CD8-positive, alpha-beta memory T cell (primary cell): ENCODE results near the gene KRTAP10-7. TPM values are rescaled to one million over a fixed set of nuclear protein-coding genes. Genes with fewer than 3 reads are reported as not detected.
"Not testable (repeated sequence)": the region's sequence is repeated elsewhere in the genome, so short reads cannot be mapped to it uniquely, and the experiment has no call there.

Experiments
- CTCF ChIA-PET: fragments of 350-600 bp; sonication (Branson Sonifier 250); formaldehyde crosslinking; loops from one replicate; lab custom pipeline; 2021; ENCODE audit warnings: antibody characterized with exemption; lab: Charles Lee
- POLR2A ChIA-PET: fragments of 350-600 bp; sonication (Branson Sonifier 250); formaldehyde crosslinking; loops from one replicate; lab custom pipeline; 2021; ENCODE audit warnings: antibody characterized with exemption; lab: Charles Lee
- DNase-seq, 5 donors: peaks; one replicate each; pipeline versions ENCODE4 v3.0.0 to v3.0.0-alpha.2; 2020 to 2022; ENCODE audit warnings: mixed read lengths in 1 of 5
- H3K27ac ChIP-seq: one replicate; pipeline ENCODE4 v1.7.0; 2013; ENCODE audit warnings: low read depth, mild to moderate bottlenecking, low read length, moderate library complexity
- H3K27me3 ChIP-seq: 2 replicates; pipeline ENCODE4 v1.7.0; 2013; ENCODE audit warnings: low read length, mild to moderate bottlenecking; ENCODE audit not compliant: insufficient read depth, poor library complexity, severe bottlenecking
- H3K36me3 ChIP-seq: 2 replicates; pipeline ENCODE4 v1.7.0; 2013; ENCODE audit warnings: mild to moderate bottlenecking, low read length, moderate library complexity; ENCODE audit not compliant: insufficient read depth
- H3K4me1 ChIP-seq: 2 replicates; pipeline ENCODE4 v1.7.0; 2013; ENCODE audit warnings: mild to moderate bottlenecking, low read length, moderate library complexity; ENCODE audit not compliant: insufficient read depth
- H3K4me3 ChIP-seq: 2 replicates; pipeline ENCODE4 v1.7.0; 2013; ENCODE audit warnings: mild to moderate bottlenecking, low read length
- H3K9me3 ChIP-seq: 2 replicates; pipeline ENCODE4 v1.7.0; 2013; ENCODE audit warnings: mild to moderate bottlenecking, low read length
- H3K27ac Mint-ChIP-seq, 8 donors: one replicate each; pipeline ENCODE4 v1.8.0; 2020 to 2021; ENCODE audit warnings: mixed read lengths in 8 of 8, mild to moderate bottlenecking in 6 of 8, inconsistent platforms in 3 of 8, moderate library complexity in 3 of 8
- H3K27me3 Mint-ChIP-seq, 2 donors: one replicate each; pipeline ENCODE4 v1.8.0; 2020 to 2021; ENCODE audit warnings: mixed read lengths in 2 of 2, mild to moderate bottlenecking in 1 of 2, moderate library complexity in 1 of 2
- H3K36me3 Mint-ChIP-seq, 3 donors: one replicate each; pipeline ENCODE4 v1.8.0; 2020 to 2021; ENCODE audit warnings: mixed read lengths in 3 of 3, inconsistent platforms in 1 of 3, mild to moderate bottlenecking in 1 of 3
- H3K4me1 Mint-ChIP-seq, 3 donors: one replicate each; pipeline ENCODE4 v1.8.0; 2020 to 2021; ENCODE audit warnings: mixed read lengths in 3 of 3, inconsistent platforms in 1 of 3, mild to moderate bottlenecking in 1 of 3
- H3K4me3 Mint-ChIP-seq, 7 donors: one replicate each; pipeline ENCODE4 v1.8.0; 2020 to 2021; ENCODE audit warnings: mixed read lengths in 7 of 7, mild to moderate bottlenecking in 6 of 7, moderate library complexity in 4 of 7, inconsistent platforms in 2 of 7
- H3K9me3 Mint-ChIP-seq, 5 donors: one replicate each; pipeline ENCODE4 v1.8.0; 2020 to 2022; ENCODE audit warnings: mixed read lengths in 5 of 5, mild to moderate bottlenecking in 3 of 5, moderate library complexity in 2 of 5, inconsistent platforms in 1 of 5
- polyA plus RNA-seq: library from polyadenylated mRNA; unstranded; fragments of 300-500 nt; fragmentation: Illumina TruSeq; gene quantifications from one replicate; pipeline ENCODE4 v1.2.3, GENCODE V29; 2021
- total RNA-seq, 2 experiments: library from RNA; stranded (reverse); gene quantifications; one replicate each; pipeline ENCODE4 v1.2.3, GENCODE V29; 2021

The KRTAP10-7 gene
- total and polyA plus RNA-seq, 3 experiments from 2014 or later: not detected

DNA sequence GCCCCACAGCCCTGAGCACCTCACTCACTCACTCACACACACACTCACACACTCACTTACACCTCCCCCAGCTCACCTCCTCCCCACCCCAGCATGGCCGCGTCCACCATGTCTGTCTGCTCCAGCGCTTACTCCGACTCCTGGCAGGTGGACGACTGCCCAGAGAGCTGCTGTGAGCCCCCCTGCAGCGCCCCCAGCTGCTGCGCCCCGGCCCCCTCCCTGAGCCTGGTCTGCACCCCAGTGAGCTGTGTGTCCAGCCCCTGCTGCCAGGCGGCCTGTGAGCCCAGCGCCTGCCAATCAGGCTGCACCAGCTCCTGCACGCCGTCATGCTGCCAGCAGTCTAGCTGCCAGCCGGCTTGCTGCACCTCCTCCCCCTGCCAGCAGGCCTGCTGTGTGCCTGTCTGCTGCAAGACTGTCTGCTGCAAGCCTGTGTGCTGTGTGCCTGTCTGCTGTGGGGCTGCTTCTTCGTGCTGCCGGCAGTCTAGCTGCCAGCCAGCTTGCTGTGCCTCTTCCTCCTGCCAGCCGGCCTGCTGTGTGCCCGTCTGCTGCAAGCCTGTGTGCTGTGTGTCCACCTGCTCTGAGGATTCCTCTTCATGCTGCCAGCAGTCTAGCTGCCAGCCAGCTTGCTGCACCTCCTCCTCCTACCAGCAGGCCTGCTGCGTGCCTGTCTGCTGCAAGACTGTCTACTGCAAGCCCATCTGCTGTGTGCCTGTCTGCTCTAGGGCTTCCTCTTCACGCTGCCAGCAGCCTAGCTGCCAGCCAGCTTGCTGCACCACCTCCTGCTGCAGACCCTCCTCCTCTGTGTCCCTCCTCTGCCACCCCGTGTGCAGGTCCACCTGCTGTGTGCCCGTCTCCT lies 46.2 kb downstream of the KRTAP10-7 start, which contains the start of gene KRTAP10-11:
Gene KRTAP10-11 (plus strand): TSS at position 49 of the 856 bp plus-strand sequence. CDS start 45 bp downstream, at position 94.
- peak within 1 kb of the TSS in 4 of 8 donors; percentile 12 to 74 (median 57) for H3K27ac Mint-ChIP-seq
- H3K36me3 ChIP-seq, H3K27ac ChIP-seq, CTCF ChIA-PET, H3K27me3 Mint-ChIP-seq, H3K4me1 ChIP-seq, H3K9me3 ChIP-seq, H3K4me1 Mint-ChIP-seq, DNase-seq, H3K27me3 ChIP-seq, H3K4me3 ChIP-seq, POLR2A ChIA-PET, H3K4me3 Mint-ChIP-seq: not testable (repeated sequence)
- H3K36me3 Mint-ChIP-seq: peaks cover 1 to 20% (median 5%) of the 10 kb centered on the region in 3 donors
- peaks cover 19 to 34% (median 26%) of the 10 kb centered on the region in 5 donors for H3K9me3 Mint-ChIP-seq

DNA sequence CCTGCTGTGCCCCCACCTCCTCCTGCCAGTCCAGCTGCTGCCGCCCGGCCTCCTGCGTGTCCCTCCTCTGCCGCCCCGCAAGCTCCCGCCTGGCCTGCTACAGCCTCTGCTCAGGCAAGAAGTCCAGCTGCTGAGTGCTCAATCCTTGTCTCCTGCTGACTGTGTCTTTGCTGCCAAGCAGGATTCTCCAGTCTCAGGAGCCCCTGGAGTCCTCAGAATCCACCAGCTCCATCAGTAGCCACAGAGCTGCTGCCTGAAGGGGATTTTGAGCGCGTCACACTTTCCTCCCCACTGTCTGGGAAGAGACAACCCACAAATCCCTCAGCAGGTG lies 46.8 kb downstream of the KRTAP10-7 start:
- no peak overlapping the region for H3K4me3 Mint-ChIP-seq
- no peak overlapping the region for H3K27ac ChIP-seq
- H3K27ac Mint-ChIP-seq: peak overlapping the region in 2 of 8 donors; percentile 12 to 45
- H3K4me1 Mint-ChIP-seq: peaks cover 0 to 10% (median 9%) of the 10 kb centered on the region in 3 donors
- H3K36me3 Mint-ChIP-seq: peaks cover 1 to 20% (median 5%) of the 10 kb centered on the region in 3 donors
- CTCF ChIA-PET: no interaction called here
- DNase-seq: no peak
- H3K4me3 ChIP-seq: no peak overlapping the region
- H3K9me3 ChIP-seq: no peaks in the 10 kb centered on the region
- H3K36me3 ChIP-seq: no peaks in the 10 kb centered on the region
- peaks cover 19 to 33% (median 26%) of the 10 kb centered on the region in 5 donors for H3K9me3 Mint-ChIP-seq
- H3K27me3 ChIP-seq: no peaks in the 10 kb centered on the region
- H3K27me3 Mint-ChIP-seq: no peaks in the 10 kb centered on the region
- no peaks in the 10 kb centered on the region for H3K4me1 ChIP-seq
- POLR2A ChIA-PET: interaction anchor here (0.5 kb wide), 1 partner anchor 35 kb away, joined by 3 read pairs; no protein-coding TSS in a partner anchor

DNA sequence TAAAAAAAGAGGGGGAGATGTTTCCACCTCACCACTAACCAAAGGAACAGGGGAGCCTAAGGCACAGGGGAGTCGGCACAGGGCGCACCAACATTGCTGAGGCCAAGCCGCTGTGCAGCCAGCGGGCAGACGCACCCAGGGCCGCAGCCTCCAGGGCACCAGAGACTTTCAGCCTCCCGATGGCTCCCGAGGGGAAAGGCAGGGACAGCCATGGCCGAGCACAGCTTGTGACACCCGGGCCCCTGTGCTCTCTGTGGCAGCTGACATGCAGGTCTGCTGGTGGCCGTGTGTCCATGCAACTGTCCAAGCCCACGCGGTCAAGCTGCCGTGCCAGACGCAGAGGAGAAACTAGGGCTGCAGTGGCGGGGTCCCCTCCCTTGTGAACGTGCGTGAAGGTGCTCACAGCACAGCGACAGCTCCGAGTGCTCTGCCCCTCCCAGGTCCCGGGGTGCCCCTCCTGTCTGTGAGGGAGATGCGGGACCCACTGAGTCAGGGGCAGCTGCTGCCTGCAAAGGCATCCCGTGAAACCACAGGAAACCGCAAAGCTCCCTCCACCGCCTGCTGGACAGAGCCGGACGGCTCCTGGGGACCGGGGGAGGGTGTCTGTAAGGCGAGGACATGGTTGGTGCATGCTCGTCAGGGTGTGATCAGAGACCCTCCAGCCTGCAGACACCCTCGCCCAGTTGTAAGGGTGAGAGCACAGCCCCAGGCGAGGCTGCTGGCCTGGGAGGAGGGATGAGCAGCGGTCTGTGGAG lies 48.3 kb downstream of the KRTAP10-7 start:
- Mint-ChIP-seq H3K36me3 (peaks cover 0 to 11% (median 5%) of the 10 kb centered on the region in 3 donors), H3K27ac (peak overlapping the region in 1 of 8 donors; percentile 58), H3K27me3 (no peaks in the 10 kb centered on the region), H3K9me3 (peaks cover 14 to 23% (median 18%) of the 10 kb centered on the region in 5 donors), H3K4me3 (peak overlapping the region in 1 of 7 donors; percentile 59), H3K4me1 (peaks cover 6 to 21% (median 18%) of the 10 kb centered on the region in 3 donors)
- CTCF ChIA-PET: interaction anchor here (1.1 to 1.4 kb wide), 3 partner anchors 10 to 138 kb away, joined by 3 to 4 read pairs (median 3); no protein-coding TSS in a partner anchor
- H3K4me1 ChIP-seq: peaks cover 6% of the 10 kb centered on the region
- no peak overlapping the region for H3K27ac ChIP-seq
- no peaks in the 10 kb centered on the region for H3K27me3 ChIP-seq
- no peaks in the 10 kb centered on the region for H3K36me3 ChIP-seq
- no peak overlapping the region for H3K4me3 ChIP-seq
- POLR2A ChIA-PET: no interaction called here
- DNase-seq: no peak
- no peaks in the 10 kb centered on the region for H3K9me3 ChIP-seq

DNA sequence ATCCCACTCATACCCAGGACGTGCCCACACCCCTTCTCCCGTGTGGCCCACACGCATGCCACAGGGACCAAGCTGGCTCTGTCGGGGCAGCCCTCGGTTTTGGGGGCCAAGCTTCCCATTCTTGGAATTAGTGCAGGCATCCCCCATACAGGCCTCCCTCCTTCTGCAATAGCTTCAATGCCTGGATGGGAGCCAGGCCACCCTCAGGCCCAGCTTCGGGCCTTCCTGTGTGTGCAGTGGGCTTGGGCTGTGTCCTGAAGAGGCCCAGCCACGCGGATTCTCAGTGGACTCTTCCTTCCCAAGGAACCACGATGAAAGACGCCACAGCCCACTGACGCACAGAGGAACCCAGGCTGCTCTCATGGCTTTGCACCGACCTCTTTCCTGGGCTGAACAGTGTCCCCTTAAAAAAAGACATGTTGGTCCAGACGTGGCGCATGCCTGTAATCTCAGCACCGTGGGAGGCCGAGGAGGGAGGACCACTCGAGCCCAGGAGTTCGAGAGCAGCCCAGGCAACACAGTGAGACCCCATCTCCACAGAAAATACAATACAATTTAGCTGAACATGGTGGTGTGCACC lies 49.2 kb downstream of the KRTAP10-7 start:
- no peak overlapping the region for H3K4me3 ChIP-seq
- H3K9me3 Mint-ChIP-seq: peaks cover 6 to 15% (median 14%) of the 10 kb centered on the region in 5 donors
- H3K27ac Mint-ChIP-seq: peak overlapping the region in 2 of 8 donors; percentile 22 to 47
- no peaks in the 10 kb centered on the region for H3K27me3 ChIP-seq
- peaks cover 14 to 30% (median 27%) of the 10 kb centered on the region in 3 donors for H3K4me1 Mint-ChIP-seq
- DNase-seq: no peak
- H3K36me3 ChIP-seq: no peaks in the 10 kb centered on the region
- H3K36me3 Mint-ChIP-seq: peaks cover 0 to 6% (median 4%) of the 10 kb centered on the region in 3 donors
- H3K27me3 Mint-ChIP-seq: no peaks in the 10 kb centered on the region
- ChIA-PET POLR2A (no interaction called here), CTCF (interaction anchor here (1.1 to 1.4 kb wide), 3 partner anchors 9 to 139 kb away, joined by 3 to 4 read pairs (median 3); no protein-coding TSS in a partner anchor)
- H3K4me1 ChIP-seq: peaks cover 15% of the 10 kb centered on the region
- no peak overlapping the region for H3K4me3 Mint-ChIP-seq
- H3K27ac ChIP-seq: no peak overlapping the region
- no peaks in the 10 kb centered on the region for H3K9me3 ChIP-seq

DNA sequence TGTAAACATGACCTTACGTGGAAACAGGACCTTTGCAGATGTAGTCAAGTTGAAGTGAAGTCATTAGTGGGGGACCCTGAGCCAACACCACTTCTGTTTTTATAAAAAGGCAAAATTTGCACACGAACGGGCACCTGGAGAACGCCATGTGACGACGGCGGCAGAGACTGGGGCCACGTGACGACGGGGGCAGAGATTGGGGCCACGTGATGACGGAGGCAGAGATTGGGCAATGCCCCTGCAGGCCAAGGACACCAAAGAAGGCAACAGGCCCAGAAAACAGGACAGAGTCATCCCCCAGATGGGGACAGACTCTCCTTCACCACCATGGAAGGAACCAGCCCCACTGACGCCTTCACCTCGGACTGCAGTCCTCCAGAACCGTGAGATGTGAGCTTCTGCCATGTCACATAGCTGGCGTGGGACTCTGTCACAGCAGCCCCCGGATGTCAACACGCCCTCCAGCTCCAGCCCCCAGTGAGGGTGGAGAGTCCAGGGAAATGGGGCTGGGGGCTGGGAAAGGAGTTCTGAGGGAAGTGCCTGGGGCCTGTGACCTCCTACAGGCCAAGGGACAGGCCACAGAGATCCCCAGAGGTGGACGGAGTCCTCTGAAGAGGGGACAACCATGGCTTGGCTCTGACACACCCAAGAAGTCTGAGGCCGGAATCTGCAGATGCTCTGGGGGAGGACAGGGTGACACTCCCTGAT lies 50.0 kb downstream of the KRTAP10-7 start:
- H3K27me3 Mint-ChIP-seq: no peaks in the 10 kb centered on the region
- no peaks in the 10 kb centered on the region for H3K9me3 ChIP-seq
- no peaks in the 10 kb centered on the region for H3K36me3 ChIP-seq
- peak overlapping the region in 4 of 8 donors; percentile 22 to 78 (median 54) for H3K27ac Mint-ChIP-seq
- H3K4me1 Mint-ChIP-seq: peaks cover 20 to 38% (median 34%) of the 10 kb centered on the region in 3 donors
- no peak for DNase-seq
- ChIA-PET CTCF (interaction anchor here (1.4 kb wide), 1 partner anchor 140 kb away, joined by 4 read pairs; no protein-coding TSS in a partner anchor), POLR2A (no interaction called here)
- H3K4me1 ChIP-seq: peaks cover 23% of the 10 kb centered on the region
- H3K4me3 Mint-ChIP-seq: no peak overlapping the region
- no peak overlapping the region for H3K4me3 ChIP-seq
- H3K27ac ChIP-seq: no peak overlapping the region
- H3K27me3 ChIP-seq: no peaks in the 10 kb centered on the region
- H3K36me3 Mint-ChIP-seq: no peaks in the 10 kb centered on the region
- H3K9me3 Mint-ChIP-seq: peaks cover 0 to 10% (median 9%) of the 10 kb centered on the region in 5 donors

DNA sequence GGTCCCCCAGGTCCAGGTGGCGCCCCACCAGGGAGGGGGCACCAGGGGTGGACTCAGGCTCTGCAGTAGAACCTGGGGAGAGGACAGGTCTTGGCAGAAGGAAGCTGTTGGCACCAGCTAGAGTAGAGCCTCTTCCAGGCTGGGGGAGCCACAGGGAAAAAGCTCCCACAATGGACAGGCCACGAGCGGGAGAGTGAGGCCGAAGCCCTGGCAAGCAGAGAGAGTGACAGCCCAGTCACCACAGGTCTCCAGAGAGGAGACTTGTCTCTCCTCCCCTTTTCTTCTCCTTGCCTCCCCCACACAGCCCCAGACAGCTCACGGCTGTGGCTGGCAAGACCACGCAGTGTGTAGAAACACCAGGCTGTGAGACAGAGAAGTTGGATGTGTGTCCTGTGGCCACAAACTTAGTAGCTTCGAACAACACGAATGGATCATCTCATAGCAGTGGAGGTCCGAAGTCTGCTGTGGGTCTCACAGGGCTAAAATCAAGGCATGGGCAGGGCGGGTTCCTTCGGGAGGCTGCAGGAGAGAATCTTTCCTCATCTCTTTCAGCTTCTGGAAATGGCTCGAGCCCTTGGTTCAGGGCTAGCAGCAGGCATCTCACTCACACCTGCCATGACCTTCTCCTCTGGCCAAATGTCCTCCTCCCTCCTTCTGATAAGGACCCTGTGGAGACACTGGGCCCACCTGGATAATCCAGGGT lies 50.7 kb downstream of the KRTAP10-7 start:
- Histone ChIP-seq H3K4me1 (peaks cover 30% of the 10 kb centered on the region), H3K27ac (no peak overlapping the region), H3K27me3 (no peaks in the 10 kb centered on the region), H3K4me3 (no peak overlapping the region), H3K9me3 (peaks cover 1% of the 10 kb centered on the region), H3K36me3 (no peaks in the 10 kb centered on the region)
- H3K4me1 Mint-ChIP-seq: peaks cover 23 to 45% (median 39%) of the 10 kb centered on the region in 3 donors
- peaks cover 0 to 11% (median 7%) of the 10 kb centered on the region in 5 donors for H3K9me3 Mint-ChIP-seq
- H3K27ac Mint-ChIP-seq: peak overlapping the region in 5 of 8 donors; percentile 33 to 79 (median 73)
- H3K36me3 Mint-ChIP-seq: peaks cover 0 to under 1% (median under 1%) of the 10 kb centered on the region in 3 donors
- DNase-seq: no peak
- ChIA-PET CTCF (no interaction called here), POLR2A (no interaction called here)
- H3K27me3 Mint-ChIP-seq: no peaks in the 10 kb centered on the region
- H3K4me3 Mint-ChIP-seq: no peak overlapping the region
